GM23338 (cell line): ENCODE measurements around the gene BRF1. TPM values are rescaled to one million over a fixed set of nuclear protein-coding genes. Genes with fewer than 3 reads are reported as not detected.

ENCODE experiments used
- ATAC-seq: fragments of 200-7000 bp; cut with Tn5 transposase; 3 replicates; pipeline ENCODE4 v1.9.1; 2020
- DNase-seq: peaks from one replicate; pipeline ENCODE4 v3.0.0-alpha.2; 2015; ENCODE audit warnings: low spot score
- H2AFZ ChIP-seq: fragments of 200-600 bp; sonication (generic); 2 replicates; pipeline ENCODE4 v1.8.0; 2016; ENCODE audit warnings: antibody characterized with exemption, mild to moderate bottlenecking, moderate library complexity
- H3F3A ChIP-seq: fragments of 200-600 bp; sonication (generic); replicated peaks from 2 replicates; pipeline ENCODE4 v1.8.0; 2017; ENCODE audit warnings: antibody characterized with exemption, mixed run types, low read depth
- H3K27ac ChIP-seq: fragments of 200-600 bp; sonication (generic); 2 replicates; pipeline ENCODE4 v1.6.1; 2016; ENCODE audit warnings: low read depth
- H3K27me3 ChIP-seq: fragments of 200-600 bp; sonication (generic); 2 replicates; pipeline ENCODE4 v1.8.0; 2016; ENCODE audit warnings: mild to moderate bottlenecking, mixed run types, moderate library complexity; ENCODE audit not compliant: insufficient read depth
- H3K36me3 ChIP-seq: fragments of 200-600 bp; sonication (generic); 2 replicates; pipeline ENCODE4 v1.8.0; 2016; ENCODE audit warnings: mild to moderate bottlenecking; ENCODE audit not compliant: insufficient read depth
- H3K4me1 ChIP-seq: fragments of 200-600 bp; sonication (generic); 2 replicates; pipeline ENCODE4 v1.8.0; 2016; ENCODE audit warnings: mild to moderate bottlenecking, moderate library complexity; ENCODE audit not compliant: insufficient read depth
- H3K4me2 ChIP-seq: fragments of 200-600 bp; sonication (generic); 2 replicates; pipeline ENCODE4 v1.7.1; 2017; ENCODE audit warnings: mixed run types
- H3K4me3 ChIP-seq: fragments of 200-600 bp; sonication (generic); 2 replicates; pipeline ENCODE4 v1.6.1; 2016; ENCODE audit warnings: mixed run types
- H3K79me2 ChIP-seq: fragments of 200-600 bp; sonication (generic); replicated peaks from 2 replicates; pipeline ENCODE4 v1.8.0; 2017; ENCODE audit warnings: mild to moderate bottlenecking; ENCODE audit not compliant: insufficient read depth
- H3K9me2 ChIP-seq: fragments of 200-600 bp; sonication (generic); 2 replicates; pipeline ENCODE4 v1.8.0; 2017; ENCODE audit not compliant: insufficient read depth
- H4K20me1 ChIP-seq: fragments of 200-600 bp; sonication (generic); replicated peaks from 2 replicates; pipeline ENCODE4 v1.8.0; 2017; ENCODE audit warnings: mild to moderate bottlenecking; ENCODE audit not compliant: insufficient read depth
- H3K27ac Mint-ChIP-seq: 2 replicates; pipeline ENCODE4 v1.8.0; 2020; ENCODE audit warnings: inconsistent platforms, mild to moderate bottlenecking, moderate library complexity, mixed read lengths
- H3K27me3 Mint-ChIP-seq: 3 replicates; pipeline ENCODE4 v1.8.0; 2022; ENCODE audit warnings: low read depth, mild to moderate bottlenecking, moderate library complexity, mixed read lengths, inconsistent platforms; ENCODE audit not compliant: insufficient read depth, poor library complexity
- H3K36me3 Mint-ChIP-seq: 3 replicates; pipeline ENCODE4 v1.8.0; 2021; ENCODE audit warnings: low read depth, mild to moderate bottlenecking, inconsistent platforms, moderate library complexity, mixed read lengths
- H3K4me1 Mint-ChIP-seq: 3 replicates; pipeline ENCODE4 v1.8.0; 2020; ENCODE audit warnings: mild to moderate bottlenecking, inconsistent platforms, mixed read lengths
- H3K4me3 Mint-ChIP-seq: 3 replicates; pipeline ENCODE4 v1.8.0; 2021; ENCODE audit warnings: moderate library complexity, mild to moderate bottlenecking, inconsistent platforms, mixed read lengths
- H3K9me3 Mint-ChIP-seq: 3 replicates; pipeline ENCODE4 v1.8.0; 2020; ENCODE audit warnings: moderate library complexity, mild to moderate bottlenecking, inconsistent platforms, mixed read lengths
- CTCF ChIP-seq, 2 experiments: fragments of 200-600 bp in 1 of 2; sonication (generic) in 1 of 2; conservative IDR thresholded peaks; 2 replicates each; pipeline versions ENCODE4 v1.5.1 to v1.6.1; 2016 to 2017; ENCODE audit warnings: antibody characterized with exemption in 2 of 2, low read depth in 2 of 2, mild to moderate bottlenecking in 2 of 2, moderate library complexity in 1 of 2
- EZH2 ChIP-seq: fragments of 200-600 bp; sonication (generic); IDR thresholded peaks from one replicate; pipeline ENCODE4 v1.8.0; 2017; ENCODE audit warnings: antibody characterized with exemption, mild to moderate bottlenecking, low read depth; ENCODE audit not compliant: unreplicated experiment
- EZH2phosphoT487 ChIP-seq: fragments of 200-600 bp; sonication (generic); IDR thresholded peaks from one replicate; pipeline ENCODE4 v1.8.1; 2018; ENCODE audit warnings: antibody characterized with exemption; ENCODE audit not compliant: unreplicated experiment
- NANOG ChIP-seq: IDR thresholded peaks from 2 replicates; pipeline ENCODE4 v1.6.1; 2016; ENCODE audit warnings: antibody characterized with exemption, borderline replicate concordance
- POLR2AphosphoS5 ChIP-seq: IDR thresholded peaks from 2 replicates; pipeline ENCODE4 v1.6.1; 2016; ENCODE audit warnings: antibody characterized with exemption, low read depth
- STAT1 ChIP-seq: IDR thresholded peaks from one replicate; pipeline ENCODE4 v1.6.1; 2016; ENCODE audit warnings: antibody characterized with exemption; ENCODE audit not compliant: unreplicated experiment
- ZNF462 ChIP-seq: fragments of 250-450 bp; sonication (Bioruptor Pico); IDR thresholded peaks from 2 replicates; pipeline ENCODE4 v1.5.0; 2020; ENCODE audit warnings: mild to moderate bottlenecking, moderate library complexity
- polyA plus RNA-seq: library from polyadenylated mRNA; unstranded; fragments of >200 nt; fragmentation: Nextera tagmentation; extraction: Ambion mirVana; gene quantifications from 2 replicates; pipeline ENCODE4 v1.2.1, GENCODE V29; 2016
- total RNA-seq: library from RNA; depleted of rRNA; stranded (reverse); fragments of >200 nt; shearing (Covaris generic); gene quantifications from 2 replicates; pipeline ENCODE4 v1.2.3, GENCODE V29; 2014

Gene BRF1
- total and polyA plus RNA-seq, 2 experiments from 2014 or later: 8.6 to 29.9 TPM

GRCh38 chr14:105228562-105228961, 72.2 kb downstream of the BRF1 start:
- TF ChIP-seq STAT1 (no peak), EZH2phosphoT487 (no peak)
- Mint-ChIP-seq H3K27me3 (no peaks in the 10 kb centered on the region), H3K9me3 (peaks cover 5% of the 10 kb centered on the region; the same call in 1 of the 3 replicates), H3K36me3 (peaks cover 8% of the 10 kb centered on the region), H3K4me3 (no peak overlapping the region), H3K27ac (no peak overlapping the region), H3K4me1 (no peaks in the 10 kb centered on the region)
- H3K79me2 ChIP-seq: no peaks in the 10 kb centered on the region
- H3K4me1 ChIP-seq: no peaks in the 10 kb centered on the region
- H2AFZ ChIP-seq: no peak overlapping the region
- H3K4me3 ChIP-seq: no peak overlapping the region
- H3K9me2 ChIP-seq: no peaks in the 10 kb centered on the region
- no peak for DNase-seq
- no peak overlapping the region for H3K4me2 ChIP-seq
- no peaks in the 10 kb centered on the region for H4K20me1 ChIP-seq
- no peak overlapping the region for H3K27ac ChIP-seq
- H3F3A ChIP-seq: no peaks in the 10 kb centered on the region
- no peaks in the 10 kb centered on the region; the same call in 1 of the 2 replicates for H3K36me3 ChIP-seq
- H3K27me3 ChIP-seq: no peaks in the 10 kb centered on the region
- ATAC-seq: no peak

- peaks cover 13% of the 10 kb centered on the region for H3K36me3 Mint-ChIP-seq
- Histone ChIP-seq H3K36me3 (no peaks in the 10 kb centered on the region; the same call in 1 of the 2 replicates), H3K4me1 (no peaks in the 10 kb centered on the region), H3K27me3 (no peaks in the 10 kb centered on the region), H2AFZ (no peak overlapping the region), H3K79me2 (no peaks in the 10 kb centered on the region), H3K9me2 (no peaks in the 10 kb centered on the region), H3F3A (no peaks in the 10 kb centered on the region), H4K20me1 (no peaks in the 10 kb centered on the region), H3K27ac (no peak overlapping the region), H3K4me2 (no peak overlapping the region), H3K4me3 (no peak overlapping the region)
- no peak overlapping the region for H3K27ac Mint-ChIP-seq
- DNase-seq: no peak
- peaks cover 5% of the 10 kb centered on the region; the same call in 1 of the 3 replicates for H3K9me3 Mint-ChIP-seq
- no peaks in the 10 kb centered on the region for H3K4me1 Mint-ChIP-seq
- TF ChIP-seq NANOG (no peak), CTCF (conservative IDR thresholded peaks at IDR 0.05; ENCODE audit: low read depth in 2 of 2) (no peak), ZNF462 (CRISPR knock-in tag) (no peak), POLR2AphosphoS5 (no peak), EZH2 (no peak)
- ATAC-seq: no peak
- no peak overlapping the region for H3K4me3 Mint-ChIP-seq
- no peaks in the 10 kb centered on the region for H3K27me3 Mint-ChIP-seq
These were observed 73.5 kb downstream of the BRF1 start for GRCh38 chr14:105227346-105227745.
